Body of pancreas (tissue), 4 donors: ENCODE measurements around the gene KIAA1671.
A peak's percentile ranks its signal among the peaks of the same experiment; 100 is the strongest.

ENCODE experiments used
- POLR2A ChIP-seq, 3 donors: fragments of 450-650 bp; IDR thresholded peaks; one replicate each; pipeline ENCODE4 v1.6.1; 2016; ENCODE audit warnings: antibody characterized with exemption in 3 of 3, mild to moderate bottlenecking in 2 of 3
- TF ChIP-seq, protein P1 (sequence below), 7 experiments: fragments of 450-650 bp in 4 of 7; fragments of 200-600 bp in 3 of 7; sonication (generic) in 3 of 7; IDR thresholded peaks; one replicate each; pipeline ENCODE4 v1.5.1; 2016 to 2019; ENCODE audit warnings: antibody characterized with exemption in 7 of 7

DNA sequence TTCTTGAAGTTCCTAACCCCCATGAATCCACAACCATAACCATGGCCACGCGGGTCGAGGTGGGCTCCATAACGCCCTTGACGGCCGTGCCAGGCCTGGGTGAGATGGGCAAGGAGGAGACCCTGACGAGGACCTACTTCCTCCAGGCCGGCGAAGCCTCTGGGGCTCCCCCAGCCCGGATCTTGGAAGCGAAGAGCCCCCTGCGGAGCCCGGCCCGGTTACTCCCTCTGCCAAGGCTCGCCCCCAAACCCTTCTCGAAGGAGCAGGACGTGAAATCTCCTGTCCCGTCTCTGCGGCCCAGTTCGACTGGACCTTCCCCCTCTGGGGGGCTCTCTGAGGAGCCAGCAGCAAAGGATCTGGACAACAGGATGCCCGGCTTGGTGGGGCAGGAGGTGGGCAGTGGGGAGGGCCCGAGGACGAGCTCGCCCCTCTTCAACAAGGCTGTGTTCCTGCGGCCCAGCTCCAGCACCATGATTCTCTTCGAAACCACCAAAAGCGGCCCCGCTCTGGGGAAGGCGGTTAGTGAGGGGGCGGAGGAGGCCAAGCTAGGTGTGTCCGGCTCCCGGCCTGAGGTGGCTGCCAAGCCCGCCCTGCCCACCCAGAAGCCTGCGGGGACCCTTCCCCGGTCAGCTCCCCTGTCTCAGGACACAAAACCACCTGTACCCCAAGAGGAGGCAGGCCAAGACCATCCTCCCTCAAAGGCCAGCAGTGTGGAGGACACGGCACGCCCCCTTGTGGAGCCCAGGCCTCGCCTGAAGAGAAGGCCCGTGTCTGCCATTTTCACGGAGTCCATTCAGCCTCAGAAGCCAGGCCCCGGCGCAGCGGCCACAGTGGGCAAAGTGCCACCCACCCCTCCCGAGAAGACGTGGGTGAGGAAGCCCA is 75.7 kb downstream of the KIAA1671 start:
- TF ChIP-seq, protein P1, sequence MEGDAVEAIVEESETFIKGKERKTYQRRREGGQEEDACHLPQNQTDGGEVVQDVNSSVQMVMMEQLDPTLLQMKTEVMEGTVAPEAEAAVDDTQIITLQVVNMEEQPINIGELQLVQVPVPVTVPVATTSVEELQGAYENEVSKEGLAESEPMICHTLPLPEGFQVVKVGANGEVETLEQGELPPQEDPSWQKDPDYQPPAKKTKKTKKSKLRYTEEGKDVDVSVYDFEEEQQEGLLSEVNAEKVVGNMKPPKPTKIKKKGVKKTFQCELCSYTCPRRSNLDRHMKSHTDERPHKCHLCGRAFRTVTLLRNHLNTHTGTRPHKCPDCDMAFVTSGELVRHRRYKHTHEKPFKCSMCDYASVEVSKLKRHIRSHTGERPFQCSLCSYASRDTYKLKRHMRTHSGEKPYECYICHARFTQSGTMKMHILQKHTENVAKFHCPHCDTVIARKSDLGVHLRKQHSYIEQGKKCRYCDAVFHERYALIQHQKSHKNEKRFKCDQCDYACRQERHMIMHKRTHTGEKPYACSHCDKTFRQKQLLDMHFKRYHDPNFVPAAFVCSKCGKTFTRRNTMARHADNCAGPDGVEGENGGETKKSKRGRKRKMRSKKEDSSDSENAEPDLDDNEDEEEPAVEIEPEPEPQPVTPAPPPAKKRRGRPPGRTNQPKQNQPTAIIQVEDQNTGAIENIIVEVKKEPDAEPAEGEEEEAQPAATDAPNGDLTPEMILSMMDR (IDR thresholded peaks at IDR 0.05) = peak in 4 of 7 experiments; percentile 16 to 33 (median 20)
- no peak for TF ChIP-seq POLR2A (IDR thresholded peaks at IDR 0.05)
